Loucy (cell line): Measurements from ENCODE around the gene ACSS3.
A peak's percentile ranks its signal among the peaks of the same experiment; 100 is the strongest.

Experiments used
- H2AFZ ChIP-seq: fragments of 200-600 bp; sonication (generic); 2 replicates; pipeline ENCODE4 v1.6.0; 2016; ENCODE audit warnings: antibody characterized with exemption, mild to moderate bottlenecking, low read length, moderate library complexity
- H3F3A ChIP-seq: fragments of 200-600 bp; 2 replicates; pipeline ENCODE4 v1.6.0; 2016; ENCODE audit warnings: antibody characterized with exemption, low read depth, mild to moderate bottlenecking
- H3K27me3 ChIP-seq: fragments of 200-600 bp; sonication (generic); 2 replicates; pipeline ENCODE4 v1.6.1; 2014; ENCODE audit warnings: low read length, mild to moderate bottlenecking; ENCODE audit not compliant: insufficient read depth, poor library complexity, severe bottlenecking
- H3K36me3 ChIP-seq: fragments of 200-600 bp; sonication (generic); 2 replicates; pipeline ENCODE4 v1.6.1; 2016; ENCODE audit warnings: low read length; ENCODE audit not compliant: insufficient read depth
- H3K4me1 ChIP-seq: fragments of 200-600 bp; sonication (generic); 2 replicates; pipeline ENCODE4 v1.5.1; 2014; ENCODE audit warnings: low read length, mild to moderate bottlenecking; ENCODE audit not compliant: insufficient read depth, poor library complexity, severe bottlenecking
- H3K4me2 ChIP-seq: fragments of 200-600 bp; sonication (generic); 2 replicates; pipeline ENCODE4 v1.6.0; 2014; ENCODE audit warnings: antibody characterized with exemption, low read length, low read depth, mild to moderate bottlenecking; ENCODE audit not compliant: poor library complexity, severe bottlenecking
- H3K4me3 ChIP-seq: fragments of 200-600 bp; sonication (generic); 2 replicates; pipeline ENCODE4 v1.5.1; 2014; ENCODE audit warnings: low read length, mild to moderate bottlenecking, mixed read lengths; ENCODE audit not compliant: poor library complexity, severe bottlenecking
- H3K79me2 ChIP-seq: fragments of 200-600 bp; sonication (generic); 2 replicates; pipeline ENCODE4 v1.6.1; 2014; ENCODE audit warnings: low read length; ENCODE audit not compliant: insufficient read depth
- H3K9ac ChIP-seq: fragments of 200-600 bp; sonication (generic); 2 replicates; pipeline ENCODE4 v1.6.0; 2014; ENCODE audit warnings: mild to moderate bottlenecking, low read depth, low read length, moderate library complexity; ENCODE audit not compliant: poor library complexity, severe bottlenecking
- H3K9me2 ChIP-seq: fragments of 200-600 bp; sonication (generic); replicated peaks from 2 replicates; pipeline ENCODE4 v1.6.1; 2016; ENCODE audit warnings: low read depth, low read length, mixed read lengths
- H3K9me3 ChIP-seq: fragments of 200-600 bp; sonication (generic); 2 replicates; pipeline ENCODE4 v1.6.1; 2014; ENCODE audit warnings: mild to moderate bottlenecking, antibody characterized with exemption, low read length, low read depth; ENCODE audit not compliant: insufficient read depth
- H4K20me1 ChIP-seq: fragments of 200-600 bp; sonication (generic); 2 replicates; pipeline ENCODE4 v1.6.0; 2014; ENCODE audit warnings: antibody characterized with exemption, low read length, mild to moderate bottlenecking; ENCODE audit not compliant: insufficient read depth, poor library complexity, severe bottlenecking
- EZH2phosphoT487 ChIP-seq: fragments of 200-600 bp; IDR thresholded peaks from 2 replicates; pipeline ENCODE4 v1.6.1; 2018; ENCODE audit warnings: antibody characterized with exemption, mild to moderate bottlenecking, moderate library complexity, borderline replicate concordance
- TF ChIP-seq, protein P1 (sequence below): fragments of 200-600 bp; sonication (generic); conservative IDR thresholded peaks from 2 replicates; pipeline ENCODE4 v1.5.1; 2014; ENCODE audit warnings: mild to moderate bottlenecking, antibody characterized with exemption, low read length

Gene ACSS3

GRCh38 chr12:81123611-81124010 lies 45.7 kb downstream of the ACSS3 start:
- Histone ChIP-seq H3K36me3 (no peaks in the 10 kb centered on the region), H3F3A (no peaks in the 10 kb centered on the region), H3K4me2 (no peak overlapping the region), H3K9me3 (no peaks in the 10 kb centered on the region), H3K9ac (no peak overlapping the region), H3K79me2 (no peaks in the 10 kb centered on the region), H3K27me3 (no peaks in the 10 kb centered on the region), H4K20me1 (no peaks in the 10 kb centered on the region), H2AFZ (no peak overlapping the region), H3K4me1 (no peaks in the 10 kb centered on the region), H3K9me2 (no peaks in the 10 kb centered on the region), H3K4me3 (no peak overlapping the region)
- TF ChIP-seq, protein P1, sequence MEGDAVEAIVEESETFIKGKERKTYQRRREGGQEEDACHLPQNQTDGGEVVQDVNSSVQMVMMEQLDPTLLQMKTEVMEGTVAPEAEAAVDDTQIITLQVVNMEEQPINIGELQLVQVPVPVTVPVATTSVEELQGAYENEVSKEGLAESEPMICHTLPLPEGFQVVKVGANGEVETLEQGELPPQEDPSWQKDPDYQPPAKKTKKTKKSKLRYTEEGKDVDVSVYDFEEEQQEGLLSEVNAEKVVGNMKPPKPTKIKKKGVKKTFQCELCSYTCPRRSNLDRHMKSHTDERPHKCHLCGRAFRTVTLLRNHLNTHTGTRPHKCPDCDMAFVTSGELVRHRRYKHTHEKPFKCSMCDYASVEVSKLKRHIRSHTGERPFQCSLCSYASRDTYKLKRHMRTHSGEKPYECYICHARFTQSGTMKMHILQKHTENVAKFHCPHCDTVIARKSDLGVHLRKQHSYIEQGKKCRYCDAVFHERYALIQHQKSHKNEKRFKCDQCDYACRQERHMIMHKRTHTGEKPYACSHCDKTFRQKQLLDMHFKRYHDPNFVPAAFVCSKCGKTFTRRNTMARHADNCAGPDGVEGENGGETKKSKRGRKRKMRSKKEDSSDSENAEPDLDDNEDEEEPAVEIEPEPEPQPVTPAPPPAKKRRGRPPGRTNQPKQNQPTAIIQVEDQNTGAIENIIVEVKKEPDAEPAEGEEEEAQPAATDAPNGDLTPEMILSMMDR: no peak
- TF ChIP-seq EZH2phosphoT487: no peak

GRCh38 chr12:81125691-81126090 lies 47.8 kb downstream of the ACSS3 start:
- TF ChIP-seq, protein P1: no peak
- no peak for TF ChIP-seq EZH2phosphoT487
- H3K9me2 ChIP-seq: no peaks in the 10 kb centered on the region
- no peak overlapping the region for H2AFZ ChIP-seq
- no peaks in the 10 kb centered on the region for H3K9me3 ChIP-seq
- no peaks in the 10 kb centered on the region for H3K79me2 ChIP-seq
- H4K20me1 ChIP-seq: no peaks in the 10 kb centered on the region
- no peaks in the 10 kb centered on the region for H3K27me3 ChIP-seq
- H3K9ac ChIP-seq: no peak overlapping the region
- no peaks in the 10 kb centered on the region for H3K36me3 ChIP-seq
- no peak overlapping the region for H3K4me2 ChIP-seq
- H3K4me1 ChIP-seq: no peaks in the 10 kb centered on the region
- H3F3A ChIP-seq: no peaks in the 10 kb centered on the region
- H3K4me3 ChIP-seq: no peak overlapping the region

GRCh38 chr12:81128930-81129554 lies 51.2 kb downstream of the ACSS3 start:
- H2AFZ ChIP-seq: no peak overlapping the region
- H4K20me1 ChIP-seq: no peaks in the 10 kb centered on the region
- no peaks in the 10 kb centered on the region for H3K27me3 ChIP-seq
- no peaks in the 10 kb centered on the region for H3K9me3 ChIP-seq
- TF ChIP-seq, protein P1: peak; percentile 74
- no peak for TF ChIP-seq EZH2phosphoT487
- H3K9ac ChIP-seq: no peak overlapping the region
- no peak overlapping the region for H3K4me2 ChIP-seq
- H3K4me1 ChIP-seq: no peaks in the 10 kb centered on the region
- H3K36me3 ChIP-seq: no peaks in the 10 kb centered on the region
- no peaks in the 10 kb centered on the region for H3K9me2 ChIP-seq
- no peaks in the 10 kb centered on the region for H3F3A ChIP-seq
- H3K4me3 ChIP-seq: no peak overlapping the region
- H3K79me2 ChIP-seq: no peaks in the 10 kb centered on the region
